Neural cell (in vitro differentiated cells): Measurements from ENCODE around the gene LIG3.

Experiments used
- EP300 ChIP-seq: fragments of 450-650 bp; conservative IDR thresholded peaks from 2 replicates; pipeline ENCODE4 v1.6.1; 2014; ENCODE audit warnings: antibody characterized with exemption, mild to moderate bottlenecking, moderate library complexity; ENCODE audit not compliant: poor library complexity, severe bottlenecking
- EZH2 ChIP-seq: fragments of 200-600, 300-800 bp; shearing (Covaris generic), sonication (generic); IDR thresholded peaks from 2 replicates; pipeline ENCODE4 v1.6.1; 2014; ENCODE audit warnings: antibody characterized with exemption, low read length, borderline replicate concordance, mild to moderate bottlenecking; ENCODE audit not compliant: insufficient read depth, poor library complexity, severe bottlenecking
- MXI1 ChIP-seq: fragments of 450-650 bp; conservative IDR thresholded peaks from 2 replicates; pipeline ENCODE4 v1.6.1; 2014; ENCODE audit warnings: antibody characterized with exemption, mild to moderate bottlenecking; ENCODE audit not compliant: poor library complexity, severe bottlenecking
- POLR2AphosphoS5 ChIP-seq: IDR thresholded peaks from 2 replicates; pipeline ENCODE4 v1.6.1; 2012
- RAD21 ChIP-seq: fragments of 450-650 bp; conservative IDR thresholded peaks from 2 replicates; pipeline ENCODE4 v1.6.1; 2014; ENCODE audit warnings: antibody characterized with exemption, mild to moderate bottlenecking, moderate library complexity
- SMC3 ChIP-seq: fragments of 450-650 bp; conservative IDR thresholded peaks from 2 replicates; pipeline ENCODE4 v1.6.1; 2014; ENCODE audit warnings: antibody characterized with exemption, mild to moderate bottlenecking, moderate library complexity; ENCODE audit not compliant: poor library complexity
- TAF1 ChIP-seq: IDR thresholded peaks from 2 replicates; pipeline ENCODE4 v1.6.1; 2012; ENCODE audit warnings: low read depth
- TF ChIP-seq, protein P1 (sequence below): fragments of 450-650 bp; IDR thresholded peaks from 2 replicates; pipeline ENCODE4 v1.5.1; 2014; ENCODE audit warnings: antibody characterized with exemption, mild to moderate bottlenecking, moderate library complexity; ENCODE audit not compliant: poor library complexity, severe bottlenecking
- TF ChIP-seq, protein P2 (sequence below): IDR thresholded peaks from 2 replicates; pipeline ENCODE4 v1.6.1; 2012; ENCODE audit warnings: borderline replicate concordance

DNA sequence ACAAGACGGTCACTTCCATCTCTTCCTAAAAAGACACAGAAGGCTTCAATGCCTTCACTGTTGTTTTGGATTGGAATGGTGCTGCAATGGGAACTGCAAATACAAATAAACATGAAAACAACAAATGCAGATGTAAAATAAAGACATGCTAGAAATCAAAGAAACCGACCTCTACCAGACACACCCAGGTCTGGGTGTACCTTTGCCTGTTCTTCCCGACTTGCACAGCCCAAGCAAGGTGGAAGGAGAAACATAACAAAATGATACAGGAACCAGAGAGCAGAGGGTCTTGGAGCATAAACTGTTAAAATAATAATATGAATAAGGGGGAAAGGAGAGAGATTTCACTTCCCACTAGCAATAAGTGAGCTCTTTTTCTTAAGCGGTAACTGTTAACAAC is 65.9 kb downstream of the LIG3 start:
- no peak for TF ChIP-seq TAF1
- TF ChIP-seq, protein P1, sequence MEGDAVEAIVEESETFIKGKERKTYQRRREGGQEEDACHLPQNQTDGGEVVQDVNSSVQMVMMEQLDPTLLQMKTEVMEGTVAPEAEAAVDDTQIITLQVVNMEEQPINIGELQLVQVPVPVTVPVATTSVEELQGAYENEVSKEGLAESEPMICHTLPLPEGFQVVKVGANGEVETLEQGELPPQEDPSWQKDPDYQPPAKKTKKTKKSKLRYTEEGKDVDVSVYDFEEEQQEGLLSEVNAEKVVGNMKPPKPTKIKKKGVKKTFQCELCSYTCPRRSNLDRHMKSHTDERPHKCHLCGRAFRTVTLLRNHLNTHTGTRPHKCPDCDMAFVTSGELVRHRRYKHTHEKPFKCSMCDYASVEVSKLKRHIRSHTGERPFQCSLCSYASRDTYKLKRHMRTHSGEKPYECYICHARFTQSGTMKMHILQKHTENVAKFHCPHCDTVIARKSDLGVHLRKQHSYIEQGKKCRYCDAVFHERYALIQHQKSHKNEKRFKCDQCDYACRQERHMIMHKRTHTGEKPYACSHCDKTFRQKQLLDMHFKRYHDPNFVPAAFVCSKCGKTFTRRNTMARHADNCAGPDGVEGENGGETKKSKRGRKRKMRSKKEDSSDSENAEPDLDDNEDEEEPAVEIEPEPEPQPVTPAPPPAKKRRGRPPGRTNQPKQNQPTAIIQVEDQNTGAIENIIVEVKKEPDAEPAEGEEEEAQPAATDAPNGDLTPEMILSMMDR, result no peak
- TF ChIP-seq EZH2, result no peak
- TF ChIP-seq POLR2AphosphoS5, result no peak
- TF ChIP-seq RAD21, result no peak
- no peak for TF ChIP-seq MXI1
- TF ChIP-seq EP300, result no peak
- TF ChIP-seq SMC3, result no peak
- TF ChIP-seq, protein P2, sequence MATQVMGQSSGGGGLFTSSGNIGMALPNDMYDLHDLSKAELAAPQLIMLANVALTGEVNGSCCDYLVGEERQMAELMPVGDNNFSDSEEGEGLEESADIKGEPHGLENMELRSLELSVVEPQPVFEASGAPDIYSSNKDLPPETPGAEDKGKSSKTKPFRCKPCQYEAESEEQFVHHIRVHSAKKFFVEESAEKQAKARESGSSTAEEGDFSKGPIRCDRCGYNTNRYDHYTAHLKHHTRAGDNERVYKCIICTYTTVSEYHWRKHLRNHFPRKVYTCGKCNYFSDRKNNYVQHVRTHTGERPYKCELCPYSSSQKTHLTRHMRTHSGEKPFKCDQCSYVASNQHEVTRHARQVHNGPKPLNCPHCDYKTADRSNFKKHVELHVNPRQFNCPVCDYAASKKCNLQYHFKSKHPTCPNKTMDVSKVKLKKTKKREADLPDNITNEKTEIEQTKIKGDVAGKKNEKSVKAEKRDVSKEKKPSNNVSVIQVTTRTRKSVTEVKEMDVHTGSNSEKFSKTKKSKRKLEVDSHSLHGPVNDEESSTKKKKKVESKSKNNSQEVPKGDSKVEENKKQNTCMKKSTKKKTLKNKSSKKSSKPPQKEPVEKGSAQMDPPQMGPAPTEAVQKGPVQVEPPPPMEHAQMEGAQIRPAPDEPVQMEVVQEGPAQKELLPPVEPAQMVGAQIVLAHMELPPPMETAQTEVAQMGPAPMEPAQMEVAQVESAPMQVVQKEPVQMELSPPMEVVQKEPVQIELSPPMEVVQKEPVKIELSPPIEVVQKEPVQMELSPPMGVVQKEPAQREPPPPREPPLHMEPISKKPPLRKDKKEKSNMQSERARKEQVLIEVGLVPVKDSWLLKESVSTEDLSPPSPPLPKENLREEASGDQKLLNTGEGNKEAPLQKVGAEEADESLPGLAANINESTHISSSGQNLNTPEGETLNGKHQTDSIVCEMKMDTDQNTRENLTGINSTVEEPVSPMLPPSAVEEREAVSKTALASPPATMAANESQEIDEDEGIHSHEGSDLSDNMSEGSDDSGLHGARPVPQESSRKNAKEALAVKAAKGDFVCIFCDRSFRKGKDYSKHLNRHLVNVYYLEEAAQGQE, result no peak
